Measurements from ENCODE around the gene CCDC179.
A peak's percentile ranks its signal among the peaks of the same experiment; 100 is the strongest.

CCDC179 gene

GRCh38 chr11:22807855-22808570 lies 52.3 kb downstream of the CCDC179 start:
- peak; percentile 29 for DNase-seq

GRCh38 chr11:22807391-22807790 lies 52.9 kb downstream of the CCDC179 start:
- DNase-seq, result no peak

GRCh38 chr11:22802861-22803260 lies 57.4 kb downstream of the CCDC179 start:
- no peak for DNase-seq

- DNase-seq, result no peak
Measured at GRCh38 chr11:22800482-22800881, 59.8 kb downstream of the CCDC179 start.

GRCh38 chr11:22798901-22799300 lies 61.4 kb downstream of the CCDC179 start:
- DNase-seq, result no peak

GRCh38 chr11:22797047-22797446 lies 63.2 kb downstream of the CCDC179 start:
- DNase-seq, result no peak

All from fibroblast of skin of scalp (primary cell).